AG04449 (cell line): ENCODE measurements around the gene JMJD1C.

ENCODE experiments used
- CTCF ChIA-PET: fragments of 350-600 bp; formaldehyde crosslinking; extraction: SDS; loops from one replicate; lab custom pipeline; 2021; ENCODE audit warnings: antibody characterized with exemption; lab: Yijun Ruan, JAX
- POLR2A ChIA-PET: fragments of 400-600, 350-600 bp; formaldehyde crosslinking; extraction: SDS; loops from one replicate; lab custom pipeline; 2020; ENCODE audit warnings: antibody characterized with exemption, inconsistent platforms; lab: Yijun Ruan, JAX
- DNase-seq: peaks from one replicate; pipeline ENCODE4 v3.0.0-alpha.2; 2010; ENCODE audit warnings: low read depth, low spot score
- H3K4me3 ChIP-seq: 2 replicates; pipeline ENCODE4 v1.5.1; 2011; ENCODE audit warnings: low read depth, mild to moderate bottlenecking, control low read depth, low read length
- CTCF ChIP-seq: IDR thresholded peaks from one replicate; pipeline ENCODE4 v1.5.1; 2011; ENCODE audit warnings: mild to moderate bottlenecking, moderate library complexity, low read length, control low read depth, inconsistent platforms; ENCODE audit not compliant: insufficient read depth; ENCODE audit errors: missing control alignments

The JMJD1C gene

GRCh38 chr10:63164166-63164623, 301.6 kb downstream of the JMJD1C start:
- no peak for DNase-seq
- no peak overlapping the region for H3K4me3 ChIP-seq
- ChIA-PET CTCF (interaction anchor here (0.7 to 11.3 kb wide), 6 partner anchors 11 to 604 kb away, joined by 3 to 375 read pairs (median 19); no protein-coding TSS in a partner anchor), POLR2A (interaction anchor here (0.6 kb wide), 1 partner anchor 577 kb away, joined by 4 read pairs; no protein-coding TSS in a partner anchor)
- no peak for TF ChIP-seq CTCF

GRCh38 chr10:63161592-63161991, 304.2 kb downstream of the JMJD1C start:
- no peak for DNase-seq
- TF ChIP-seq CTCF: no peak
- H3K4me3 ChIP-seq: no peak overlapping the region
- POLR2A ChIA-PET: interaction anchor here (0.7 kb wide), 1 partner anchor 479 kb away, joined by 3 read pairs; no protein-coding TSS in a partner anchor
- CTCF ChIA-PET: interaction anchor here (0.9 to 11.3 kb wide), 9 partner anchors 11 to 913 kb away, joined by 3 to 375 read pairs (median 6); no protein-coding TSS in a partner anchor

GRCh38 chr10:63157845-63158624, 307.7 kb downstream of the JMJD1C start:
- peak; percentile 61 for TF ChIP-seq CTCF
- DNase-seq: peak; percentile 71
- ChIA-PET POLR2A (interaction anchor here (0.6 kb wide), 1 partner anchor 358 kb away, joined by 3 read pairs; no protein-coding TSS in a partner anchor), CTCF (interaction anchor here (0.7 to 5.0 kb wide), 57 partner anchors 9 to 910 kb away, joined by 3 to 56 read pairs (median 5); partner anchors contain the start of genes ADO and NRBF2)
- no peak overlapping the region for H3K4me3 ChIP-seq

- CTCF ChIA-PET: interaction anchor here (0.6 to 5.0 kb wide), 19 partner anchors 8 to 909 kb away, joined by 3 to 56 read pairs (median 12); no protein-coding TSS in a partner anchor
- POLR2A ChIA-PET: interaction anchor here (1.1 to 1.4 kb wide), 2 partner anchors 20 to 23 kb away, joined by 4 read pairs; partner anchors contain the start of gene NRBF2
- no peak for TF ChIP-seq CTCF
- H3K4me3 ChIP-seq: no peak overlapping the region
- DNase-seq: no peak
Measured at GRCh38 chr10:63156236-63156635, 309.5 kb downstream of the JMJD1C start.

- ChIA-PET POLR2A (interaction anchor here (1.4 kb wide), 1 partner anchor 22 kb away, joined by 4 read pairs; the partner anchor contains the start of gene NRBF2), CTCF (interaction anchor here (0.5 to 5.0 kb wide), 11 partner anchors 10 to 718 kb away, joined by 3 to 56 read pairs (median 4); no protein-coding TSS in a partner anchor)
- TF ChIP-seq CTCF: no peak
- H3K4me3 ChIP-seq: no peak overlapping the region
- DNase-seq: no peak
Measured at GRCh38 chr10:63155388-63156020, 310.3 kb downstream of the JMJD1C start.
